Ectodermal cell (in vitro differentiated cells): ENCODE data around the gene RNF114.
"Not testable (repeated sequence)": the region's sequence is repeated elsewhere in the genome, so short reads cannot be mapped to it uniquely, and the experiment has no call there.

Experiments used
- H3K27ac ChIP-seq: 2 replicates; pipeline ENCODE4 v1.7.0; 2013; ENCODE audit warnings: mild to moderate bottlenecking, low read depth, low read length; ENCODE audit not compliant: insufficient read depth, poor library complexity, severe bottlenecking
- H3K27me3 ChIP-seq: 2 replicates; pipeline ENCODE4 v1.7.0; 2013; ENCODE audit warnings: mild to moderate bottlenecking, low read length; ENCODE audit not compliant: insufficient read depth, control insufficient read depth, poor library complexity, severe bottlenecking
- H3K36me3 ChIP-seq: one replicate; pipeline ENCODE4 v1.7.0; 2013; ENCODE audit warnings: low read length; ENCODE audit not compliant: control insufficient read depth, insufficient read depth
- H3K4me1 ChIP-seq: one replicate; pipeline ENCODE4 v1.7.0; 2013; ENCODE audit warnings: low read length; ENCODE audit not compliant: control insufficient read depth, insufficient read depth
- H3K4me3 ChIP-seq: 2 replicates; pipeline ENCODE4 v1.7.0; 2013; ENCODE audit warnings: low read depth, low read length, control low read depth; ENCODE audit not compliant: insufficient read depth
- H3K9me3 ChIP-seq: 2 replicates; pipeline ENCODE4 v1.7.0; 2013; ENCODE audit warnings: mild to moderate bottlenecking, low read length, moderate library complexity; ENCODE audit not compliant: control insufficient read depth
- WGBS, 2 experiments: methylation state at CpG; one replicate each; pipeline ENCODE4 v1.1.7; 2013; ENCODE audit warnings: missing lambda C conversion rate in 2 of 2; 5-methylcytosine and 5-hydroxymethylcytosine counted together

RNF114 gene

DNA sequence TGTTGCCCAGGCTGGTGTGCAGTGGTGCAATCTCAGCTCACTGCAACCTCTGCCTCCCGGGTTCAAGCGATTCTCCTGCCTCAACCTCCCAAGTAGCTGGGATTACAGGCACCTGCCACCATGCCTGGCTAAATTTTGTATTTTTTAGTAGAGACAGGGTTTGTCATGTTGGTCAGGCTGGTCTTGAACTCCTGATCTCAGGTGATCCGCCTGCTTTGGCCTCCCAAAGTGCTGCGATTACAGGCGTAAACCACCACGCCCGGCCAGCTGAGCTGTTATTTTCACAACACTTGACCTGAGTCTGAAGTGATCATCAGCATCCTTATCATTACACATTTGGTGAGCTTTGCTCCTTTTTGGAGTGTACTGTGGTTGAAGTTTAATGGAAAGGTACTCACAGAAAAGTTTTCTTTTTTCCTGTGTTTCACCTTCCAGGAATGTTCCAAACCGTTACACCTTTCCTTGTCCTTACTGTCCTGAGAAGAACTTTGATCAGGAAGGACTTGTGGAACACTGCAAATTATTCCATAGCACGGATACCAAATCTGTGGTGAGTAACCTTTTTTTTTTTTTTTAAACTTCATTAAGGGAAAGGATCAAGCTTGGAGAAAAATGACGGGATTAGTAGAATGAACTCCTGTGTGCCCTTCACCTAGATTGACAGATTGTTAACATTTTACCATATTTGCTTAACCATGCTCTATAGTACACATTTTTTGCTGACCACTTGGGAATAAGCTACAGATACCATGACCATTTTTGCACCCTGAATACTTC is 9.7 kb downstream of the RNF114 start:
- Histone ChIP-seq H3K36me3 (peaks cover 31% of the 10 kb centered on the region), H3K4me1 (no peaks in the 10 kb centered on the region), H3K9me3 (no peaks in the 10 kb centered on the region), H3K4me3 (no peak overlapping the region), H3K27me3 (no peaks in the 10 kb centered on the region), H3K27ac (no peak overlapping the region)
- WGBS, 2 experiments, result 82 to 84% methylated on average over 10 of the region's 10 CpGs

DNA sequence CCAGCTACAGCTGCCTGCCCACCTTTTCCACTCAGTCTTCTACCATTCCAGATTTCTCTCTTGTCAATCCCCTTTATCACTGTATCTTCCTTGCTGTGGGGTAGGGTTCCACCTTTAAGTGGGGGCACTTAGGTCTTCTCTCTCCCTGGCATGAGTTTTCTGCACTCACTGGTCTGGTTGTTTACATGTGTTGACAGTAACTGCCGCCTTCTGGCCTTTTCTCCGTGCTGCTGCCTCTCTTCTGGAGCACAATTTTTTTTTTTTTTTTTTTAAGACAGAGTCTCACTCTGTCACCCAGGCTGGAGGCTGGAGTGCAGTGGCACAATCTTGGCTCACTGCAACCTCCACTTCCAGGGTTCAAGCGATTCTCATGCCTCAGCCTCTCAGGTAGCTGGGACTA is 12.0 kb downstream of the RNF114 start:
- Histone ChIP-seq H3K36me3 (peaks cover 50% of the 10 kb centered on the region), H3K27ac (no peak overlapping the region), H3K4me1 (no peaks in the 10 kb centered on the region), H3K4me3 (no peak overlapping the region), H3K9me3 (no peaks in the 10 kb centered on the region), H3K27me3 (no peaks in the 10 kb centered on the region)
- WGBS, 2 experiments, result 95 to 97% methylated on average over 3 of the region's 3 CpGs

DNA sequence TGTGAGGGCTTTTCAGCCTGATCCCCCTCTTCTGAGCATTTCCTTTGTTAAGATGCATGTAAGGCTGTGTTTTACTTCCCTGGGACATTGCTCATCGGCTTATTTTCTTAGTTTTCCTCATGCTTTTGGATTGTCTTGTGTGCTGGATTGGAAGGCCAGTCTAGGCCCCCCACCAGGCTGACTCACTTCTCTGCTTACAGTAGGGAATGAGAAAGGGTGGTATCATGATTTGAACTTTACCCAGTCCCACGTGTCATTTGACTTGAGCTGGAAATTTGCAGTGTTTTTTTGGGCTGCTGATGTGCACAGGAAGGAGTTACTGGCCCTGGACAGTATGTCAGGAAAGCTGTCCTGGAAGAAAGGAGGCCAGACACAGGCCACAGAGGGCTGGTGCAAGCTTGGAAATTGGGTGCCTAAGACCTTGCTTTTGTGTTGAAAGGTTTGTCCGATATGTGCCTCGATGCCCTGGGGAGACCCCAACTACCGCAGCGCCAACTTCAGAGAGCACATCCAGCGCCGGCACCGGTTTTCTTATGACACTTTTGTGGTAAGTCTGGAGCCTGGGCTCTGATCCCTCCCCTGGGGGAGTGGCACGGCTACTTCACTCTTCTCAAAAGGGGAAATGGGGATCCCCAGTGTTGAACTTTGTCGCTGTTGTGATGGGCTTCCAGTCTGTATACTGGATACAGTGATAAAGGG is 12.8 kb downstream of the RNF114 start:
- Histone ChIP-seq H3K4me1 (no peaks in the 10 kb centered on the region), H3K36me3 (peaks cover 52% of the 10 kb centered on the region), H3K4me3 (no peak overlapping the region), H3K9me3 (no peaks in the 10 kb centered on the region), H3K27ac (no peak overlapping the region), H3K27me3 (no peaks in the 10 kb centered on the region)
- 97% methylated on average over 11 of the region's 11 CpGs for WGBS, 2 experiments

DNA sequence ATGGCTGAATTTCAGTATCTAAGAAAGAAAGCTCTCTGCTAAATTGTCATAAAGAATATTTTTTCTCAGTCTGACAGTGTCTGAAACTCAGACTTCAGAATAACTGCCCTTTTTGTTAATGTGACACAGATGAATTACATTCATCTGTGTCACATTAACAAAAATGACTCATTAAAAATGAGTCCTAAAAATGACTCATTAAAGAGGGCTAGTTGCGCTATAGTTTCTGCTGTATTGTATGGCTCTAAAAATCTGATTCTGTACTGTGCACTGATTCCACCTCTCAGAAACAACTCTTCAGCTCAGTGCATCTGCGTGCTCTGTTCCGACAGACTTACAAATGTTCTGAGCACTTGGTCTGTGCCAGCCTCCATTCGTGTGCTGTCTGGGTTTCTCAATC is 15.0 kb downstream of the RNF114 start:
- Histone ChIP-seq H3K27me3 (no peaks in the 10 kb centered on the region), H3K4me1 (no peaks in the 10 kb centered on the region), H3K36me3 (peaks cover 46% of the 10 kb centered on the region), H3K4me3 (no peak overlapping the region), H3K27ac (no peak overlapping the region), H3K9me3 (no peaks in the 10 kb centered on the region)
- 88 to 93% methylated on average over 4 of the region's 4 CpGs for WGBS, 2 experiments

DNA sequence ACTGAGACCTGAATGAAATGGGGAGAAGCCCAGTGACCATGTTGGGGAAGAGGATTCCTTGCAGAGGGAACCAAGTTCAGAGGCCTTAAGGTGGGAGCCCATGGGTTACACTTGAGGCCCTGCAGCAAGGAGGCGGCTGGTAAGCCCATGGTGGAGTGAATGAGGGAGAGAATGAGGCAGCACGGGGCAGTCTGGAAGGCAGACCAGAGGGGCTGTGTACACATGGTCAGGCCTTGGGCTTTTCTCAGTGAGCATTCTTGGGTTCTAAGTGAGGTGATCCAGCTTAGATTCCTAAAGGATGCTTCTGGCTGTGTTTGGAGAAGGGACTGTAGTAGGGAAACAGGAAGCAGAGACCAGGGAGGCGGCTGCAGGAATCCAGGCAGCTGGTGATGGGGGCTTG is 19.0 kb downstream of the RNF114 start:
- Histone ChIP-seq H3K4me3 (no peak overlapping the region), H3K27me3 (no peaks in the 10 kb centered on the region), H3K36me3 (peaks cover 36% of the 10 kb centered on the region), H3K27ac (no peak overlapping the region), H3K4me1 (no peaks in the 10 kb centered on the region), H3K9me3 (no peaks in the 10 kb centered on the region)
- WGBS, 2 experiments, result 89 to 95% methylated on average over 3 of the region's 3 CpGs

DNA sequence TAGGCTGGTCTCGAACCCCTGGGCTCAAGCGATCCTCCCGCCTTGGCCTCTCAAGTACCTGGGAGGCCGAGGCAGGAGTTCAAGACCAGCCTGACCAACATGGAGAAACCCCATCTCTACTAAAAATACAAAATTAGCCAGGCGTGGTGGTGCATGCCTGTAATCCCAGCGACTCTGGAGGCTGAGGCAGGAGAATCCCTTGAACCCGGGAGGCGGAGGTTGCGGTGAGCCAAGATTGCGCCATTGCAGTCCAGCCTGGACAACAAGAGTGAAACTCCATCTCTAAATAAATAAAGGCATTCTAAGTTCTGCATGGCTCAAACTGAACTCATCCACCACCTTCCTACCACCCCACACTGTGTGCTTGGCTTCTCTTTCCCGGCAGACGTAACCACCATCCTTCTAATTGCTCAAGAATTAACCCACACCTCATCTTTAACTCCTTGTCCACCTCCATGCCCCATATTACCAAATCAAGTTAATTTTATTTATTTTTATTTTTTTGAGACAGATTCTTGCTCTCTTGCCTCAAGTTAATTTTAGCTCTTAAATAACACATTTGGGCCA is 19.7 kb downstream of the RNF114 start:
- peaks cover 35% of the 10 kb centered on the region for H3K36me3 ChIP-seq
- H3K27ac ChIP-seq, H3K4me3 ChIP-seq, H3K4me1 ChIP-seq, H3K9me3 ChIP-seq, H3K27me3 ChIP-seq: not testable (repeated sequence)
- WGBS, 2 experiments, result 93 to 95% methylated on average over 12 of the region's 12 CpGs

DNA sequence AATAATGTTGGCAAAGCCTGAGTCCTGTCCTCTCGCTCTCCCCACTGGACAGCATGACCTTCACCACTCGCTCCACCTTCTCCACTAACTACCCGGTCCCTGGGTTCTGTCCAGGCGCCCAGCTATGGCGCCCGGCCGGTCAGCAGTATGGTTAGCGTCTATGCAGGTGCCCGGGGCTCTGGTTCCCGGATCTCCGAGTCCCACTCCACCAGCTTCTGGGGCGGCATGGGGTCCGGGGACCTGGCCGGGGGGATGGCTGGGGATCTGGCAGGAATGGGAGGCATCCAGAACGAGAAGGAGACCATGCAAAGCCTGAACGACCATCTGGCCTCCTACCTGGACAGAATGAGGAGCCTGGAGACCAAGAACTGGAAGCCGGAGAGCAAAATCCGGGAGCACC is 20.5 kb downstream of the RNF114 start:
- WGBS, 2 experiments, result 95 to 98% methylated on average over 18 of the region's 18 CpGs
- Histone ChIP-seq H3K36me3 (peaks cover 27% of the 10 kb centered on the region), H3K4me1 (no peaks in the 10 kb centered on the region), H3K27me3 (no peaks in the 10 kb centered on the region), H3K4me3 (no peak overlapping the region), H3K27ac (no peak overlapping the region), H3K9me3 (no peaks in the 10 kb centered on the region)

DNA sequence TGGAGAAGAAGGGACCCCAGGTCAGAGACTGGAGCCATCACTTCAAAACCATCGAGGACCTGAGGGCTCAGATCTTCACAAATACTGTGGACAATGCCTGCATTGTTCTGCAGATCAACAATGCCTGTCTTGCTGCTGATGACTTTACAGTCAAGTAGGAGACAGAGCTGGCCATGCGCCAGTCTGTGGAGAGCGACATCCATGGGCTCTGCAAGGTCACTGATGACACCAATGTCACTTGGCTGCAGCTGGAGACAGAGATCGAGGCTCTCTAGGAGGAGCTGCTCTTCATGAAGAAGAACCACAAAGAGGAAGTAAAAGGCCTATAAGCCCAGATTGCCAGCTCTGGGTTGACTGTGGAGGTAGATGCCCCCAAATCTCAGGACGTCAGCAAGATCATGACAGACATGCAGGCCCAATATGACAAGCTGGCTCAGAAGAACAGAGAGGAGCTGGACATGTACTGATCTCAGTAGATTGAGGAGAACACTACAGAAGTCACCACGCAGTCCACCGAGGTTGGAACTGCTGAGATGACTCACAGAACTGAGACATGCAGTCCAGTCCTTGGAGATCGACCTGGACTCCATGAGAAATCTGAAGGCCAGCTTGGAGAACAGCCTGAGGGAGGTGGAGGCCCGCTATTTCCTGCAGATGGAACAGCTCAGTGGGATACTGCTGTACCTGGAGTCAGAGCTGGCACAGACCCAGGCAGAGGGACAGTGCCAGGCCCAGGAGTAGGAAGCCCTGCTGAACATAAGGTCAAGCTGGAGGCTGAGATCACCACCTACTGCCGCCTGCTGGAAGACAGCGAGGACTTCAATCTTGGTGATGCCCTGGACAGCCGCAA is 21.1 kb downstream of the RNF114 start:
- not testable (repeated sequence) for H3K27ac ChIP-seq, H3K27me3 ChIP-seq, H3K4me1 ChIP-seq, H3K4me3 ChIP-seq, H3K9me3 ChIP-seq
- H3K36me3 ChIP-seq, result peaks cover 21% of the 10 kb centered on the region
- 94 to 96% methylated on average over 12 of the region's 12 CpGs for WGBS, 2 experiments

DNA sequence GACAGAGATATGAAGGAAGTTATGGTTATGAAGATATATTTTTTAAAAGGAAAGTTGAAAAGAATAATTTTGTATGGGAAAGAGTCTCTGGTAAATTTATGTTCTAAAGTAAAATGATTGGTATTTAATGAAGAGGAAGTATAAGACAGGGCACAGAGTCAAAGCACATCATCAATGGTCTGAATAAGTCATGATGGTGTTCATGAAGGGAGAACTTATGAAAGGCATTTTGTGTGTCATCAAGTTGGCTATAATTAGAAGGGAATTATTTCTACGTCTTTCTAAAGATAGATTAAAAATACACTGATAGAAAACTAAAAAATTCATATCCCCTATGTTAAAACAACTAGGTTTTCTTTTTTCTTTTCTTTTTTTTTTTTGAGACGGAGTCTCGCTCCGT is 25.2 kb downstream of the RNF114 start:
- H3K4me3 ChIP-seq, result no peak overlapping the region
- 93 to 97% methylated on average over 3 of the region's 4 CpGs for WGBS, 2 experiments
- no peaks in the 10 kb centered on the region for H3K4me1 ChIP-seq
- no peaks in the 10 kb centered on the region for H3K9me3 ChIP-seq
- H3K36me3 ChIP-seq, result peaks cover 6% of the 10 kb centered on the region
- H3K27me3 ChIP-seq, result no peaks in the 10 kb centered on the region
- H3K27ac ChIP-seq, result no peak overlapping the region
